ENCODE results near the gene GPR162. TPM values are rescaled to one million over a fixed set of nuclear protein-coding genes. Genes with fewer than 3 reads are reported as not detected.

Gene GPR162
- total RNA-seq, 1 experiment from 2014 or later = 2.4 TPM

DNA sequence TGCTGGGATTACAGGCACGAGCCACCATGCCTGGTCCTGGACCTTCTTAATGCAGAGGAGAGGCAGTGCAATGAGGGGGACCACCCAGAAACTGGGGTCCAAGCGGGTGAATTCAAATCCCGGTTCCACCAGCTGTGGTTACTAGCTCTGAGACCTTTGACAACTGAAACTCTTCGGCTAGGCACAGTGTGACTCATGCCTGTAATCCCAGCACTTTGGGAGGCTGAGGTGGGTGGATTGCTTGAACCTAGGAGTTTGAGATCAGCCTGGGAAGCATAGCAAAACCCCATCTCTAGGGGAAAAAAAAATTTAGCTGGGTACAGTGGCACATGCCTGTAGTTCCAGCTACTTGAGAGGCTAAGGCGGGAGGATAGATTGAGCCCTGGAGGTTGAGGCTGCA, 37.3 kb upstream of the GPR162 start:
- TF ChIP-seq CTCF (conservative IDR thresholded peaks at IDR 0.05) (no peak), EZH2 (IDR thresholded peaks at IDR 0.05; ENCODE audit: low read depth) (no peak)
- Histone ChIP-seq H3K4me3 (no peak overlapping the region), H3K4me1 (replicated peaks; ENCODE audit: insufficient read depth) (no peaks in the 10 kb centered on the region), H3K36me3 (ENCODE audit: low read depth) (no peaks in the 10 kb centered on the region), H3K27me3 (ENCODE audit: insufficient read depth, low read depth) (no peaks in the 10 kb centered on the region), H3K4me2 (no peak overlapping the region), H3K9me2 (ENCODE audit: insufficient read depth) (no peaks in the 10 kb centered on the region), H4K20me1 (ENCODE audit: insufficient read depth) (no peaks in the 10 kb centered on the region), H3F3A (ENCODE audit: insufficient read depth, low read depth) (peaks cover 4% of the 10 kb centered on the region; the same call in 1 of the 2 replicates), H3K9me3 (ENCODE audit: insufficient read depth, low read depth) (no peaks in the 10 kb centered on the region), H3K79me2 (ENCODE audit: low read depth) (no peaks in the 10 kb centered on the region), H3K27ac (no peak overlapping the region), H2AFZ (no peak overlapping the region)
- intact Hi-C loops (cut with micrococcal nuclease; ENCODE audit: unreplicated experiment) = no loop called here
- ChIA-PET CTCF (no interaction called here), POLR2A (ENCODE audit: unreplicated experiment) (no interaction called here)
- BruUV-seq (replicated peaks) = no TSS peak
- DNase-seq = no peak

DNA sequence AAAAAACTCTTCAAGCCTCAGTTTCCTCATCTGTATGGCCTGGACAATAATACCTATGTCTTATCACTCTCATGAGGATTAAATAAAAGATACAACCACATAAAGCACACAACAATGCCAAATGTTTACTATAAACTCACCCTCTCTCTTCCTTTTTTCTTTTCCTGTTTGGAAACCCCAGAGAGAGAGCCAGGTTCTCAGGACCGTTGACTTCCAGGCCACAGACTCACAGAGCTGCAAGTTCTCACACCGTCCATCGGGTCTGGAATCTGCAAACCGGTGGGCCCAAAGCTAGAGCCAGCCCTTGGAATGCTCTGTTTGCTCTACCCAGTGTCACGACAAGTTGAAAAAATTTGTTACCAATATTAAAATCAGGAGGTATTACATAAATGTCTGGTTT, 36.9 kb upstream of the GPR162 start:
- H3K27me3 ChIP-seq (ENCODE audit: insufficient read depth, low read depth) = no peaks in the 10 kb centered on the region
- no peak overlapping the region for H3K27ac ChIP-seq
- H3K36me3 ChIP-seq (ENCODE audit: low read depth) = no peaks in the 10 kb centered on the region
- H3K79me2 ChIP-seq (ENCODE audit: low read depth) = no peaks in the 10 kb centered on the region
- POLR2A ChIA-PET (ENCODE audit: unreplicated experiment) = no interaction called here
- no peak for DNase-seq
- no peaks in the 10 kb centered on the region for H3K9me2 ChIP-seq (ENCODE audit: insufficient read depth)
- H2AFZ ChIP-seq = no peak overlapping the region
- no peaks in the 10 kb centered on the region for H3K9me3 ChIP-seq (ENCODE audit: insufficient read depth, low read depth)
- H3K4me3 ChIP-seq = no peak overlapping the region
- H3K4me2 ChIP-seq = no peak overlapping the region
- no peaks in the 10 kb centered on the region for H4K20me1 ChIP-seq (ENCODE audit: insufficient read depth)
- BruUV-seq (replicated peaks) = no TSS peak
- H3F3A ChIP-seq (ENCODE audit: insufficient read depth, low read depth) = 0 out of 2 replicates have a peak, but pooled peaks cover 2% of the 10 kb centered on the region
- no peaks in the 10 kb centered on the region for H3K4me1 ChIP-seq (replicated peaks; ENCODE audit: insufficient read depth)
- TF ChIP-seq CTCF (conservative IDR thresholded peaks at IDR 0.05) (no peak), EZH2 (IDR thresholded peaks at IDR 0.05; ENCODE audit: low read depth) (no peak)
- CTCF ChIA-PET = no interaction called here
- intact Hi-C loops (cut with micrococcal nuclease; ENCODE audit: unreplicated experiment) = no loop called here

- intact Hi-C loops (cut with micrococcal nuclease; ENCODE audit: unreplicated experiment) = no loop called here
- Histone ChIP-seq H3K27me3 (ENCODE audit: insufficient read depth, low read depth) (0 out of 2 replicates have a peak, but pooled peaks cover under 1% of the 10 kb centered on the region), H4K20me1 (ENCODE audit: insufficient read depth) (no peaks in the 10 kb centered on the region), H3K9me2 (ENCODE audit: insufficient read depth) (no peaks in the 10 kb centered on the region), H3K4me1 (replicated peaks; ENCODE audit: insufficient read depth) (no peaks in the 10 kb centered on the region), H2AFZ (no peak overlapping the region), H3F3A (ENCODE audit: insufficient read depth, low read depth) (0 out of 2 replicates have a peak, but pooled peaks cover 2% of the 10 kb centered on the region), H3K36me3 (ENCODE audit: low read depth) (no peaks in the 10 kb centered on the region), H3K79me2 (ENCODE audit: low read depth) (no peaks in the 10 kb centered on the region), H3K4me2 (no peak overlapping the region), H3K27ac (no peak overlapping the region), H3K4me3 (no peak overlapping the region), H3K9me3 (ENCODE audit: insufficient read depth, low read depth) (no peaks in the 10 kb centered on the region)
- BruUV-seq (replicated peaks) = no TSS peak
- ChIA-PET CTCF (interaction anchor here (0.6 kb wide), 1 partner anchor 105 kb away, joined by 3 read pairs; no protein-coding TSS in a partner anchor), POLR2A (ENCODE audit: unreplicated experiment) (interaction anchor here (0.6 kb wide), 2 partner anchors 21 to 335 kb away, joined by 3 read pairs; partner anchors contain the start of genes PTMS and TAPBPL)
- no peak for DNase-seq
- TF ChIP-seq EZH2 (IDR thresholded peaks at IDR 0.05; ENCODE audit: low read depth) = no peak
- no peak for TF ChIP-seq CTCF (conservative IDR thresholded peaks at IDR 0.05)
Measured at GRCh38 chr12:6786416-6787094, 35.1 kb upstream of the GPR162 start.

Measured in PC-9 (cell line).